GM19395 (cell line): Measurements from ENCODE around the gene RRP7A.
"Not testable (repeated sequence)": the region's sequence is repeated elsewhere in the genome, so short reads cannot be mapped to it uniquely, and the experiment has no call there.

ENCODE experiments used
- ATAC-seq: cut with Tn5 transposase; IDR thresholded peaks from one replicate; pipeline ENCODE4 v1.9.1; 2021; ENCODE audit warnings: mild to moderate bottlenecking, moderate library complexity; ENCODE audit not compliant: unreplicated experiment

RRP7A gene

GRCh38 chr22:42536166-42536565 is 16.6 kb upstream of the RRP7A start:
- no peak for ATAC-seq

GRCh38 chr22:42535082-42535731 is 15.6 kb upstream of the RRP7A start:
- not testable (repeated sequence) for ATAC-seq

GRCh38 chr22:42533638-42533977 is 14.0 kb upstream of the RRP7A start:
- no peak for ATAC-seq

GRCh38 chr22:42531401-42532084 is 11.9 kb upstream of the RRP7A start:
- ATAC-seq: not testable (repeated sequence)

- not testable (repeated sequence) for ATAC-seq
These were observed 9.8 kb upstream of the RRP7A start for GRCh38 chr22:42529435-42529834.

GRCh38 chr22:42528591-42529307 is 9.2 kb upstream of the RRP7A start:
- ATAC-seq: peak; percentile 65

GRCh38 chr22:42522546-42522945 is 3.0 kb upstream of the RRP7A start:
- no peak for ATAC-seq

- ATAC-seq: no peak
These were observed 1.6 kb upstream of the RRP7A start for GRCh38 chr22:42521228-42521546.

GRCh38 chr22:42518638-42519524 is 715 bp downstream of the RRP7A start:
- peak; percentile 19 for ATAC-seq

- ATAC-seq: not testable (repeated sequence)
These were observed 2.5 kb downstream of the RRP7A start for GRCh38 chr22:42517103-42517502.

GRCh38 chr22:42515896-42516295 is 3.7 kb downstream of the RRP7A start:
- no peak for ATAC-seq

- ATAC-seq: not testable (repeated sequence)
These were observed 4.3 kb downstream of the RRP7A start for GRCh38 chr22:42515304-42515703.

- not testable (repeated sequence) for ATAC-seq
These were observed 5.3 kb downstream of the RRP7A start for GRCh38 chr22:42514331-42514730.

- not testable (repeated sequence) for ATAC-seq
These were observed 7.2 kb downstream of the RRP7A start for GRCh38 chr22:42512273-42512990.

- no peak for ATAC-seq
These were observed 8.2 kb downstream of the RRP7A start for GRCh38 chr22:42511401-42511891.

GRCh38 chr22:42509548-42509947 is 10.0 kb downstream of the RRP7A start:
- no peak for ATAC-seq

GRCh38 chr22:42508975-42509364 is 10.6 kb downstream of the RRP7A start:
- ATAC-seq: not testable (repeated sequence)

- ATAC-seq: not testable (repeated sequence)
These were observed 11.1 kb downstream of the RRP7A start for GRCh38 chr22:42508327-42508974.

GRCh38 chr22:42500836-42501179 is 18.8 kb downstream of the RRP7A start:
- ATAC-seq: no peak
